B cell (primary cell): ENCODE data around the gene CEP89. TPM values are rescaled to one million over a fixed set of nuclear protein-coding genes. Genes with fewer than 3 reads are reported as not detected.

ENCODE experiments used
- ATAC-seq: fragments of 200-7000 bp; cut with Tn5 transposase; one replicate; pipeline ENCODE4 v1.10.0; 2021; ENCODE audit warnings: low read depth, mild to moderate bottlenecking, moderate number of reproducible peaks, moderate library complexity
- CTCF ChIA-PET: fragments of 350-600 bp; sonication (Branson Sonifier 250); formaldehyde crosslinking; loops from one replicate; lab custom pipeline; 2021; ENCODE audit warnings: antibody characterized with exemption, inconsistent platforms; lab: Charles Lee
- POLR2A ChIA-PET: fragments of 350-600 bp; sonication (Branson Sonifier 250); formaldehyde crosslinking; loops from one replicate; lab custom pipeline; 2021; ENCODE audit warnings: antibody characterized with exemption; lab: Charles Lee
- DNase-seq: peaks from one replicate; pipeline ENCODE4 v3.0.0; 2013
- H2AFZ ChIP-seq: 2 replicates; pipeline ENCODE4 v1.6.1; 2012; ENCODE audit warnings: mild to moderate bottlenecking, low read depth, low read length; ENCODE audit not compliant: insufficient read depth, poor library complexity, severe bottlenecking
- H3K27ac ChIP-seq, 2 donors: 1 replicate in 1 of 2; 2 replicates in 1 of 2; pipeline ENCODE4 v1.5.1; 2012 to 2013; ENCODE audit warnings: low read length in 2 of 2, mild to moderate bottlenecking in 2 of 2, moderate library complexity in 1 of 2
- H3K27me3 ChIP-seq, 4 experiments: fragments of 200-600 bp in 1 of 4; sonication (generic) in 1 of 4; replicated peaks in 1 of 4; 1 replicate in 2 of 4; 2 replicates in 2 of 4; pipeline versions ENCODE4 v1.6.1 to v1.7.0; 2013 to 2016; ENCODE audit warnings: low read length in 3 of 4, mild to moderate bottlenecking in 2 of 4, mixed read lengths in 1 of 4, moderate library complexity in 1 of 4; ENCODE audit not compliant: insufficient read depth in 4 of 4, control insufficient read depth in 3 of 4; ENCODE audit errors: control extremely low read depth in 1 of 4
- H3K36me3 ChIP-seq, 2 experiments: replicated peaks in 1 of 2; 1 replicate in 1 of 2; 2 replicates in 1 of 2; pipeline versions ENCODE4 v1.6.1 to v1.7.1; 2013; ENCODE audit warnings: low read length in 1 of 2; ENCODE audit not compliant: insufficient read depth in 2 of 2, control insufficient read depth in 1 of 2; ENCODE audit errors: control extremely low read depth in 1 of 2, extremely low read depth in 1 of 2
- H3K4me1 ChIP-seq, 2 donors: fragments of 200-600 bp in 1 of 2; sonication (generic) in 1 of 2; 1 replicate in 1 of 2; 2 replicates in 1 of 2; pipeline versions ENCODE4 v1.5.1 to v1.6.1; 2013 to 2017; ENCODE audit warnings: low read length in 2 of 2; ENCODE audit not compliant: control insufficient read depth in 2 of 2, insufficient read depth in 2 of 2
- H3K4me2 ChIP-seq: replicated peaks from 2 replicates; pipeline ENCODE3; 2012; ENCODE audit warnings: mild to moderate bottlenecking, low read depth, low read length; ENCODE audit not compliant: poor library complexity, severe bottlenecking
- H3K4me3 ChIP-seq, 5 experiments: fragments of 200-600 bp in 1 of 5; sonication (generic) in 1 of 5; 1 replicate in 3 of 5; 2 replicates in 2 of 5; pipeline versions ENCODE4 v1.5.1 to v1.7.0; 2011 to 2016; ENCODE audit warnings: low read length in 4 of 5, mild to moderate bottlenecking in 4 of 5, low read depth in 2 of 5, control low read depth in 1 of 5, moderate library complexity in 1 of 5; ENCODE audit not compliant: insufficient read depth in 1 of 5; ENCODE audit errors: control extremely low read depth in 1 of 5, extremely low read depth in 1 of 5
- H3K79me2 ChIP-seq: fragments of 200-600 bp; sonication (generic); one replicate; pipeline ENCODE4 v1.6.0; 2016; ENCODE audit warnings: low read length; ENCODE audit not compliant: control insufficient read depth, insufficient read depth
- H3K9ac ChIP-seq: fragments of 200-600 bp; sonication (generic); 2 replicates; pipeline ENCODE4 v1.6.1; 2017; ENCODE audit warnings: mild to moderate bottlenecking, low read length, moderate library complexity
- H3K9me3 ChIP-seq, 3 donors: one replicate each; pipeline versions ENCODE4 v1.6.1 to v1.7.1; 2013; ENCODE audit warnings: low read length in 2 of 3; ENCODE audit not compliant: control insufficient read depth in 2 of 3, insufficient read depth in 1 of 3; ENCODE audit errors: control extremely low read depth in 1 of 3
- H4K20me1 ChIP-seq: 2 replicates; pipeline ENCODE4 v1.6.0; 2012; ENCODE audit warnings: mild to moderate bottlenecking, low read length; ENCODE audit not compliant: insufficient read depth, control insufficient read depth, poor library complexity, severe bottlenecking
- H3K27ac Mint-ChIP-seq: one replicate; pipeline ENCODE4 v1.8.0; 2021; ENCODE audit warnings: mixed read lengths
- H3K27me3 Mint-ChIP-seq: one replicate; pipeline ENCODE4 v1.8.0; 2021; ENCODE audit warnings: mixed read lengths
- H3K4me1 Mint-ChIP-seq: one replicate; pipeline ENCODE4 v1.8.0; 2021; ENCODE audit warnings: mixed read lengths
- H3K4me3 Mint-ChIP-seq: one replicate; pipeline ENCODE4 v1.8.0; 2021; ENCODE audit warnings: mixed read lengths
- H3K9me3 Mint-ChIP-seq: one replicate; pipeline ENCODE4 v1.8.0; 2022; ENCODE audit warnings: mixed read lengths; ENCODE audit not compliant: insufficient read depth
- EZH2 ChIP-seq: IDR thresholded peaks from 2 replicates; pipeline ENCODE4 v1.6.1; 2012; ENCODE audit warnings: borderline replicate concordance, low read depth, mild to moderate bottlenecking, moderate library complexity, low read length; ENCODE audit not compliant: insufficient read depth, poor library complexity, severe bottlenecking
- WGBS: methylation state at CpG from one replicate; pipeline ENCODE4 v1.1.5; 2013; ENCODE audit warnings: missing lambda C conversion rate; ENCODE audit not compliant: insufficient coverage; 5-methylcytosine and 5-hydroxymethylcytosine counted together
- intact Hi-C: fragments of 100-400 bp; cut with micrococcal nuclease; formaldehyde crosslinking; loops from one replicate; pipeline ENCODE4 v1.10.0; 2022
- polyA plus RNA-seq: library from polyadenylated mRNA; depleted of rRNA; stranded (reverse); fragments of >200 nt; gene quantifications from 2 replicates; pipeline ENCODE4 v1.2.3, GENCODE V29; 2012
- total RNA-seq, 2 donors: library from RNA; stranded (reverse); fragments of 120-200 nt in 1 of 2; gene quantifications; 1 replicate in 1 of 2; 2 replicates in 1 of 2; pipeline versions ENCODE4 v1.2.3 to v1.2.4, GENCODE V29; 2013 to 2022
- TF ChIP-seq, protein P1 (sequence below): fragments of 200-600 bp; IDR thresholded peaks from one replicate; pipeline ENCODE4 v1.8.0; 2022; ENCODE audit warnings: antibody characterized with exemption, mild to moderate bottlenecking

The CEP89 gene
- total and polyA plus RNA-seq, 2 donors (not counting 1 experiment from before 2014, with no cell fraction given): 10.2 to 38.6 TPM

DNA sequence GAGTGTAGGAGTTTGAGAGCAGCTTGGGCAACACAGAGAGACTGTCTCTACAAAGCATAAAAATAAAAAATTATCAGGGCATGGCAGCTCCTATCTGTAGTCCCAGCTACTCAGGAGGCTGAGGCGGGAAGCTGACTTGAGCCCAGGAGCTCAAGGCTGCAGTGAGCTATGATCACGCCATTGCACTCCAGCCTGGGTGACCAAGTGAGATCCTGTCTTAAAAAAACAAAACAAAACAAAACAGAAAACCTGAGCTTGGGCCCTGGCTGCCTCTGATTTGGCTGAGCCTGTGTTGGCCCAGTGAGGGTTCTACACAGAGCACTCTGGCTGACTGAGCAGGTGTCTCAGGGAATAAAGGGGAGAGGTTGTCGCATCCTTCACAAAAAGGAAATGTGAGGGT, 110.2 kb downstream of the CEP89 start:
- 86% methylated on average over 2 of the region's 3 CpGs for WGBS
- H3K9ac ChIP-seq: no peak overlapping the region
- no peaks in the 10 kb centered on the region for H4K20me1 ChIP-seq
- intact Hi-C loops: no loop called here
- Mint-ChIP-seq H3K4me3 (no peak overlapping the region), H3K27me3 (no peaks in the 10 kb centered on the region), H3K9me3 (no peaks in the 10 kb centered on the region), H3K27ac (no peak overlapping the region), H3K4me1 (no peaks in the 10 kb centered on the region)
- H3K9me3 ChIP-seq: no peaks in the 10 kb centered on the region
- H3K27ac ChIP-seq: no peak overlapping the region
- no peaks in the 10 kb centered on the region for H3K27me3 ChIP-seq
- H3K79me2 ChIP-seq: no peaks in the 10 kb centered on the region
- H3K4me2 ChIP-seq: no peak overlapping the region
- no peak overlapping the region for H3K4me3 ChIP-seq
- ATAC-seq (no peak), DNase-seq (no peak)
- ChIA-PET CTCF (no interaction called here), POLR2A (no interaction called here)
- H2AFZ ChIP-seq: no peak overlapping the region
- H3K36me3 ChIP-seq: no peaks in the 10 kb centered on the region
- no peaks in the 10 kb centered on the region for H3K4me1 ChIP-seq
- TF ChIP-seq, protein P1, sequence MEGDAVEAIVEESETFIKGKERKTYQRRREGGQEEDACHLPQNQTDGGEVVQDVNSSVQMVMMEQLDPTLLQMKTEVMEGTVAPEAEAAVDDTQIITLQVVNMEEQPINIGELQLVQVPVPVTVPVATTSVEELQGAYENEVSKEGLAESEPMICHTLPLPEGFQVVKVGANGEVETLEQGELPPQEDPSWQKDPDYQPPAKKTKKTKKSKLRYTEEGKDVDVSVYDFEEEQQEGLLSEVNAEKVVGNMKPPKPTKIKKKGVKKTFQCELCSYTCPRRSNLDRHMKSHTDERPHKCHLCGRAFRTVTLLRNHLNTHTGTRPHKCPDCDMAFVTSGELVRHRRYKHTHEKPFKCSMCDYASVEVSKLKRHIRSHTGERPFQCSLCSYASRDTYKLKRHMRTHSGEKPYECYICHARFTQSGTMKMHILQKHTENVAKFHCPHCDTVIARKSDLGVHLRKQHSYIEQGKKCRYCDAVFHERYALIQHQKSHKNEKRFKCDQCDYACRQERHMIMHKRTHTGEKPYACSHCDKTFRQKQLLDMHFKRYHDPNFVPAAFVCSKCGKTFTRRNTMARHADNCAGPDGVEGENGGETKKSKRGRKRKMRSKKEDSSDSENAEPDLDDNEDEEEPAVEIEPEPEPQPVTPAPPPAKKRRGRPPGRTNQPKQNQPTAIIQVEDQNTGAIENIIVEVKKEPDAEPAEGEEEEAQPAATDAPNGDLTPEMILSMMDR: no peak
- no peak for TF ChIP-seq EZH2

DNA sequence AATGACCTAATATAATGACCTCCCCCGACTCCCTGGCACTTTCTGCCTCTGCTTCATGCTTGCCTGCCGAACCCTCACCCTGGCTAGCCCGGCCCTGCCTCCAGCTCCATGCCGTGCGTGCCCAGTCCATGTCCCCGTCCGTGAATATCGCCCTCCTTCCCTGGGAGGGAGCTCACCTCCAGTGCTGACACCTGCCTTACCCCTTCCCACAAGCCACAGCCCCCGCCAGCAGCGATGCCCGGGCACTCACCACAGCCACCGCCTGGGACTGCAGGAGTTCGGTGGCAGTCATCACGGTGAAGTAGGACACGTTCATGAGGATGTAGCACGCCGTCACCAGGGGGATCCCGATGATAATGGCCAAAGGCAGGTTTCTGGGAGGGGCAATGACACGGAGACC, 112.2 kb downstream of the CEP89 start:
- ATAC-seq (no peak), DNase-seq (no peak)
- Histone ChIP-seq H2AFZ (no peak overlapping the region), H3K27me3 (no peaks in the 10 kb centered on the region), H3K79me2 (no peaks in the 10 kb centered on the region), H3K36me3 (no peaks in the 10 kb centered on the region), H3K9me3 (no peaks in the 10 kb centered on the region), H3K4me3 (no peak overlapping the region), H3K4me1 (no peaks in the 10 kb centered on the region), H3K9ac (no peak overlapping the region), H3K27ac (no peak overlapping the region), H4K20me1 (no peaks in the 10 kb centered on the region), H3K4me2 (no peak overlapping the region)
- Mint-ChIP-seq H3K4me3 (no peak overlapping the region), H3K9me3 (no peaks in the 10 kb centered on the region), H3K4me1 (no peaks in the 10 kb centered on the region), H3K27me3 (no peaks in the 10 kb centered on the region), H3K27ac (no peak overlapping the region)
- POLR2A ChIA-PET: no interaction called here
- intact Hi-C loops: no loop called here
- CTCF ChIA-PET: no interaction called here
- TF ChIP-seq, protein P1: no peak
- TF ChIP-seq EZH2: no peak
- 94% methylated on average over 19 of the region's 19 CpGs for WGBS
